Bronchus fibroblast of lung (primary cell): ENCODE data around the gene TTC16. TPM values are rescaled to one million over a fixed set of nuclear protein-coding genes. Genes with fewer than 3 reads are reported as not detected.

Experiments used
- total RNA-seq: library from RNA; depleted of rRNA; stranded (reverse); fragments of >200 nt; gene quantifications from 2 replicates; pipeline ENCODE4 v1.2.3, GENCODE V29; 2015

Gene TTC16, protein sequence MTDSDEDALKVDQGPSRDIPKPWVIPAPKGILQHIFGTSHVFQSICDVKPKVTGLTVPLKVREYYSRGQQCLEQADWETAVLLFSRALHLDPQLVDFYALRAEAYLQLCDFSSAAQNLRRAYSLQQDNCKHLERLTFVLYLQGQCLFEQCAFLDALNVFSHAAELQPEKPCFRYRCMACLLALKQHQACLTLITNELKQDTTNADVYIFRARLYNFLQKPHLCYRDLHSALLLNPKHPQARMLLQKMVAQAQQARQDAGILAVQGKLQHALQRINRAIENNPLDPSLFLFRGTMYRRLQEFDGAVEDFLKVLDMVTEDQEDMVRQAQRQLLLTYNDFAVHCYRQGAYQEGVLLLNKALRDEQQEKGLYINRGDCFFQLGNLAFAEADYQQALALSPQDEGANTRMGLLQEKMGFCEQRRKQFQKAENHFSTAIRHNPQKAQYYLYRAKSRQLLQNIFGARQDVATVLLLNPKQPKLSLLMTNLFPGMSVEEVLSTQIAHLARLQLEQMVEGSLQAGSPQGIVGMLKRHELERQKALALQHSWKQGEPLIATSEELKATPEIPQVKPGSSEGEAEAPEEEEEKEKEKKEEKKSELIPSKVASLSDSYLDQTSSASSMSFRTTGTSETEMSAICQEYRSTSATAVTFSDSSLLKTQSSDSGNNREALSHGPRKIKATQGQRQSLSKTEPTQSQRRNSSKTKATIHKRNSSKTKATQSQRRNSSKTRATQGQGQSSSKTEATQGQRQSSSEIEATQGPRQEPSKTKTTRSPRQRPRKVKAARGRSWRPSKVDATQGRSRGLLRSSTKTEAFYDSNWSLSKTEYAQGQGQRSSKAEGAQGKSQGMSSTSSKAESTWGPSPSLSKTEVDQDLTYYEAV
- total RNA-seq: under 0.01 TPM in 1 of 2 replicates, not detected in the other

DNA sequence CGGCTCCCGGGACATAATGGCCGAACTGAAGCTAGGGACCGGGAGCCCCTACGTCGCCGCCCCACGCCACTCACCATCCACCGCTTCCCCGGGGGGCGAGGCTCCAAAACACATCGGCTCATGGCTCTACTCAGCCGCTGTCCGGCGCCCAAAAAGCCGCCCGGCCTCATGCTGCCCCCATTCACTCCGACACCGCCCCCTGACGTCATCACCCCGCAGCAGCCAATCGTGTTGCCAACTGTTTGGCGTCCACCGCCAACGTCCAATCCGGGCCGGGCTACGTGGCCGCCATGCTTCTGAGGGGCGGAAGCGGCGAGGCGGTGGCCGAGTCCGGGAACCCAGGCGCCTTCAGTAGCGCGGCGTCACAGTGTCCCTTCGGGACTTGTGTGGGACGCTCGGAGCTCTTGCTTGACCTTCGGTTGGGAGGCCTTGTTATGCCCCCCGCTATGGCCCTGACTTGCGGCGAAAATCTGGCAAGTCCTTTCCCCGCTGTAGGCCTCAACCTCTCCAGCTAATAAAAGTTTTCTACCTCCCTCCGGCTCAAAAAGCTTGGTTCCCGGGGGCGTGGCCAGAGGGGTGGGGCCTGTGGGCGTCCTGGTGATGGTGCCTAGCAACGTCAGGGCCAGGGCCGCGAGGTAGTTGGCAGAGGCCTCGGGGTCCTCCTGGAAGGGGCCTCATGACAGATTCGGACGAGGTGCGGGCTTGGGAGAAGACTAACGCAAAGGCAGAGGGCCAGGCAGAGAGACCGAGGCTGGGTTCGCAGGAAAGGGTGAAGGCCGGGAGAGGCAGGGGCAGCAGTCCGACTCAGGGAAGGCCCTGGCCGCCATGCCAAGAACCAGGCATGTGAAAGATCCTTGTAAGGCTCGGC, at the start of gene TTC16, which contains the start of gene PTRH1:
TTC16 (plus strand) TSS at position 610 of the 868 bp plus-strand sequence; CDS start at position 677, 67 bp downstream.
PTRH1 (minus strand) TSS at position 194 of the 868 bp plus-strand sequence; CDS start at position 170, 24 bp downstream.

DNA sequence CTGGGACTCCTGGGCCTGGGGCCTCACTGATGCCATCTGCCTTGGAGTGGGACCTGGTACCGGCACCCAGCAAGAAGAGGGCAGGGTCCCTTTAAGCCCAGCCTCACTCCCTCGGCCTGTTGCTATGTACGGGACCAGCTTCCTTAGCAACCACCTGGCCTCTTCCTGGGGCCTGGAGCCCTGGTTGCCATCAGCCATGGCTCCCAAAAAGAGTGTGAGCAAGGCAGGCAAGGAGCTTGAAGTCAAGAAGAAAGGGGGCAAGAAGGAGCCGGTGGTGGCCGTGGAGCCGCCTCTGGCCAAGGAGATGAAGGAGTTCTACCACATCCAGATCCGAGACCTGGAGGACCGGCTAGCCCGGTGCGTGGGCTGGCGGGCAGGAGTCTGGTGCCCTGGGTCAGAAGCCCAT, 9.0 kb upstream of the TTC16 start, which contains the start of gene CFAP157:
CFAP157 (plus strand) TSS at position 153 of the 406 bp plus-strand sequence; CDS start at position 197, 44 bp downstream.

DNA sequence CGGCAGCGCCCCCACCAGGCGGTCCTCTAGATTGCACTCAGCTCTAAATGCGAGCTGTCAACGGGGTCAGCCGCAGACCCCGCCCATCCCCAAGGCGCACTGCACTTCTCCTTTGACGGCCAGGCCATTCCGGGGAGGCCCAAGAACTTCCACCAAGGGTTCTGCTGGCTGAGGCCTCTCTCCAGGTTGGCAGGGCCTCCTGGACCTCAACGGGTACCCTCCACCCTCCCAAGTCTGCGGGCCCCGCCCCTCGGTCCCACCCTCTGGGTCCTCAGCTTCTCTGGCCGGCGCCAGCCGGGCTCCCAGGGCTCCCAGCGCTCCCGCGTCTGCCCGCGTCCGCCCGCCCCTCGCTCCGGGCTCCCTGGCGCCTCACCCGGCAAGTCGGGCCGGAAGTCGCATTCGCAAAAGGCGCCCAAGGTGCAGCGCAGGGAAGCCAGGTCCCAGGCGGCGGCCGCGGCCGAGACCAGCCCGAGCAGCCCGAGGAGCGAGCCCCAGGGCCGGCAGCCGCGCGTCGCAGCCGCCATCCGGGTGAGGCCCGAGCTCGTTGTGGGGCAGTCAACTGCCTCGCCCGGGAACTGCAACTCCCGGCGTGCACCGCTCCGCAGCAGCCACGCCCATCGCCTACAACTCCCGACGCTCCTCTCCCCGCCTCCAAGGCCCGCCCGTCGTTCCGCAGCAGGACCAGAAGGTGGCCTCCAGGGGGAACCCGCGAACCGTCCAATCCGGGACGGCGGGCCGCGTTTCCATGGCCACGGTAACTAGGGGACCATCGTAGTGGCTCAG, 19.1 kb downstream of the TTC16 start, which contains the start of gene TOR2A:
TOR2A (minus strand) TSS at position 548 of the 783 bp plus-strand sequence; CDS start at position 524, 24 bp downstream.

DNA sequence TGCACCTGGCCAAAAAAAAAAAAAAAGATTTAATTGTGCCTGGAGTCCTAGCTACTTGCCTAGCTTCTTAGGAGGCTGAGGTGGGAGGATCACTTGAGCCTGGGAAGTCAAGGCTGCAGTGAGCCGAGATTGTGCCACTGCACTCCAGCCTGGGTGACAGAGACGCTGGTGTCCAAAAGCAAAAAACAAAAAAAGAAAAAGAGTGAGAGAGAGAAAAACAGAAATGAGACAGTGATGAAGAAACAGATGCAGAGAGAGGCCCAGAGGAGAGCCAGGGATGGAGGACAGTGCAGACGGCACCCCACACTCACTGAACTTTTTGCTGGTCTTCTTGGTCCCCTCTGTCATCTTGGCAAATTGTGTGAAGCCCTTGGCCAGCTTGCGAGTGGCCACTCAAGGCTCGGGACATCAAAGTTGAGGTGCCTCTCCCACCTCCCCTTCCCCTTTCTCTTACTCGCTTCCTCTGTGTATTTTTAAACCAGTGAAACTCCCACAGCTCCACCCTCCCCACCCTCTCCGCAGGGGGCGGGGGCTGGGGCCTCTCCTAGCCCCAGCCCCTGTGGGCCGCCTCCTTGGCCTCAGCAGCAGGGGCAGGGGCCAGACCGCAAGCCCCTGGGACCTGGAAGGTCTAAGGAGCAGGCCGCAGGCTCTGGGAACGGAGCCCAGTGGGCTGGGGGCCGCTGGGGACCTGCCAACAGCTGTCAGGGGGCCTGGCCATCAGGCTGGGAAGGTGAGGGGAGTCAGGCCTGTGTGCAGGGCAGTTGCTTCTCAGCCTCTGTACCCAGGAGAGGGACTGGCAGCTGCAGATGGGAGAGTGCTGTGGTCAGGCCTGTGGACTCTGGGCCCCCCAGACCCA, 62.6 kb downstream of the TTC16 start, which contains the start of gene SH2D3C:
SH2D3C (minus strand) TSS at position 387 of the 856 bp plus-strand sequence; CDS start at position 348, 39 bp downstream.

Other genes with a start within 250 kb of the TTC16 start
- gene STXBP1, start 103.8 kb upstream of the TTC16 start, total RNA-seq: 19.0 and 20.1 TPM in 2 replicates
- gene CFAP157, start 9.1 kb upstream of the TTC16 start, total RNA-seq: not detected in 2 replicates
- gene PTRH1, start 416 bp upstream of the TTC16 start, total RNA-seq: 28.9 and 36.0 TPM in 2 replicates
- 10.1 and 13.6 TPM in 2 replicates for gene TOR2A, start 19.2 kb downstream of the TTC16 start, total RNA-seq
- gene SH2D3C, start 62.6 kb downstream of the TTC16 start, total RNA-seq: under 0.01 TPM in 1 of 2 replicates, not detected in the other
- 17.8 and 23.2 TPM in 2 replicates for gene CDK9, start 70.0 kb downstream of the TTC16 start, total RNA-seq
- 59.8 and 65.4 TPM in 2 replicates for gene FPGS, start 86.8 kb downstream of the TTC16 start, total RNA-seq
- gene ENG, start 138.6 kb downstream of the TTC16 start, total RNA-seq: 47.2 and 48.9 TPM in 2 replicates
- gene AK1, start 161.6 kb downstream of the TTC16 start, total RNA-seq: 73.0 and 87.0 TPM in 2 replicates
- gene ST6GALNAC6, start 183.5 kb downstream of the TTC16 start, total RNA-seq: 45.4 and 49.1 TPM in 2 replicates
- gene ST6GALNAC4, start 201.0 kb downstream of the TTC16 start, total RNA-seq: 32.6 and 41.0 TPM in 2 replicates
- gene PIP5KL1, start 214.7 kb downstream of the TTC16 start, total RNA-seq: 2.1 and 4.0 TPM in 2 replicates
- gene DPM2, start 221.8 kb downstream of the TTC16 start, total RNA-seq: 30.9 and 38.5 TPM in 2 replicates